ENCODE results near the gene RMND5A.

The RMND5A gene

DNA sequence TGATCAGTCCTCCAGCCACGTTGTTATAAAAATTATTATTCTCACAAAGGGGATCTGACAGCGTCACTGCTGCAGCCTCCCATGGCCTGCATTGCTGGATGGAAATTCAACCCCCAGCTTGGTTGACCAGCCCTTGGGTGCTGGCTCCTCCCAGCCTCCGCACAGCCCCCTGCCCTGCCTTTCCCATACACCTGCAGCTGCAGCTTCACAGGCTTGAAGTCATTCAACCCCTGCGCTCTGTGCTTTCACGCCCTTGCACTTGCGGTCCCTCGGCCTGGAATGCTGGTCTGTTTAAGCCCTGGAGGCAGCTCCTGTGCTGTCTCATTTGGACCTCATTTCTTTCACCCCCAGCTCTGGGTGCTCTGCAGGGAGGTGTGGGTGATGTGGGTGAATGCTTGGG, 71.5 kb downstream of the RMND5A start:
- no peak for DNase-seq (ENCODE audit: low spot score)

DNA sequence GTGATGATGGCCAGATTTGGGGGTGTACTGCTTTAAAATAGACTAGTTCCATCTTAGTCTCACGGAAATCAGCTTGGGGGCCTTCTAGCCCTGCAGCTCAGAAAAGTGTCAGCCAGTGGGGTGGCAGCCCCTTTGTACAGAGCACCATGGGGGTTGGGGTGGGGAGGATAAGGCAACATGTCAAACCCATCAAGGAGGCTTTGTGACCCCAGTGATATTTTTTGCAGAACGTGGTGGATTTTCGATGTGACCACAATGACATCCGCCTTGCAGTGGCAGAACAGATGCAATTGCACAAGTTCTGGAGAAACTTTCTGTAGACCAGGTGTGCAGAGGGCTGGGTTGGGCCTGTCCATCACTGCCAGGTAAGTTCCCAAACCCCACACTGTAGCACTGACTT, 73.7 kb downstream of the RMND5A start:
- no peak for DNase-seq (ENCODE audit: low spot score)

DNA sequence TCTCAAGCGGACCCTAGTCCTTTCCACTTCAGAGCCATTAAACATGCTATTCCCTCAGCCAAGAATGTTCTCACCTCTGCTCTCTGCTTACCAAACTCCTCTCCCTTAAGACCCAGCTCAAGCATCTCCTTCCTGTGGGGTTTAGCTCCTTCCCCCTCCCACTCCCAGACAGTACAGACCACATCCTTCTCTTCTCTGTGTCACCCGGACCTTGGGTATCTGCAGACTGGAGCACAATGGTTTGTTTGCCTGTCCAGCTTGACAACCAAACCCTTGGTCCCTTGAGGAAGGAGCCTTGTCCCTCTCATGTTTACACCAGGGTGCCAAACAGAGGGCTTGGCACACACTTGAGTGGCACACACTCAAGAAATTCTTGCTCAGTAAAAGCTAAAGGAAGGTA, 74.8 kb downstream of the RMND5A start:
- DNase-seq (ENCODE audit: low spot score), result no peak

DNA sequence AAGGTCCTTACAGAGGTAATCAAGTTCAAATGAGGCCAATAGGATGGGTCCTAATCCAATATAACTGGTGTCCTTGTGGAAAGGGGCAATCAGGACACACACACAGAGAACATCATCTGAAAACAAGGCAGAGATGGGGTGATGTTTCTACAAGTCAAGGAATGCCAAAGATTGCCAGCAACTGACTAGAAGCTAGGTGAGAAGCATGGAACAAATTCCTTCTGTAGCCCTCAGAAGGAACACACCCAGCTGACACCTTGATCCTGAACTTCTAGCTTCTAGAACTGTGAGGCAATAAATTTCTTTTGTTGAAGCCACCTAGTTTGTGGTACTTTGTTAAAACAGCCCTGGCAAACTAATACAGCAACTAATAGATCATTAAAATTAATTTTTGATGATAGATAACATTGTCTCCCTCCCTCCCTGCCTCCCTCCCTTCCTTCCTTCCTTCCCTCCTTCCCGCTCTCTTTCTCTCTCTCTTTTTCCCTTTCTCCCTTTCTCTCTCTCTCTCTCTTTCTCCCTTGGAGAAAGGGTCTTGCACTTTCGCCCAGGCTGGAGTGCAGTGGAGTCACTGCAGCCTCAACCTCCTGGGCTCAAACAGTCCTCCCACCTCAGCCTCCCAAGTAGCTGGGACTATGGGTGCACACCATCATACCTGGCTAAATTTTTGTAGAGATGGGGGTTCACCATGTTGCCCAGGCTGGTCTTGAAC, 80.9 kb downstream of the RMND5A start:
- DNase-seq (ENCODE audit: low spot score), result no peak

DNA sequence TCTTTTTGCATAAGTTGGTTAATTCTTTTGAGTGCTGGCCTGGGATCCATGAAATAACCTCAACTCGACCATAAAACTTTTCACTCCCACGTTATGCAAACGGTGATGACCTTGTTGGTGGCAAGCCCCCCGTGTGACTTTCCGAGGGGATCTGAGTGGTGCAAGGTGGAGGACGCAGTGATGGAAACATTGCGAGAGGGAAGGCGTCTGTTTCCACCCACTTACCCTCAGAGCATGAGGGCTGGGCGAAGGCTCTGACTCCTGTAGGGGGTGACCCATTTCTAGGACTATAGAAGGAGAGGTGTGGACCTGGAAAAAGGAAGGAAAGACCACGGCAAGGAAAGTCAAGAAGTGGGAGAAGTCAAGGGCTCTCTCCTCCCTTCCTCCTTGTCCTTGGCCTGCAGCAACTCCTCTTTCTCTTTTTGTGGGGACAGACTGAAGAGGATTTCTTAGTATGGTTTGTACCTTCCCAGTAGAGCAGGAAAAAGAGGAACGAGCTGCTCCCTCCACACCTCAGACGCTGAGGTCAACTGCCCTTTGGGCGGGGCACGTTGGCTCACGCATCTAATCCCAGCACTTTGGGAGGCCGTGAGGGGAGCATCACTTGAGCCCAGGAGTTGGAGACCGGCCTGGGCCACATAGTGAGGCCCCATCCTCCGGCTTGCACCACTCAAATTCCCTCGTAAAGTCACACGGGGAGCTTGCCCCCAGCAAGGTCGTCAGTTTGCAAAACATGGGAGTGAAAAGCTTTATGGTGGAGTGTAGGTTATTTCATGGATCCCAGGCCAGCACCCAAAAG, 86.2 kb downstream of the RMND5A start:
- DNase-seq (ENCODE audit: low spot score), result no peak

DNA sequence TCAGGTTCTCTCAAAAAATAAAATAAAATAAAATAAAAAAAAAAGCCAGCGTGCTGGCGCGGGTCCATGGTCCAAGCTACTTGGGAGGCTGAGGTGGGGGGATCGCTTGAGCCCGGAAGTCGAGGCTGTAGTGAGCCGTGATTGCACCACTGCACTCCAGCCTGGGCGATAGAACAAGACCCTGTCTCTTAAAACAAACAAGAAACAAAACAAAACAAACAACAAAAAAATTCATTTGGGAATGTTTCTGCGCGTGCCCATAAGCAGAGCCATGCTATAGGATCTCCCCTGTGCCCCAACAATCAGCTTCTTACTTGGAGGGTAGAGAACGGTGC, 87.0 kb downstream of the RMND5A start:
- DNase-seq (ENCODE audit: low spot score), result no peak

DNA sequence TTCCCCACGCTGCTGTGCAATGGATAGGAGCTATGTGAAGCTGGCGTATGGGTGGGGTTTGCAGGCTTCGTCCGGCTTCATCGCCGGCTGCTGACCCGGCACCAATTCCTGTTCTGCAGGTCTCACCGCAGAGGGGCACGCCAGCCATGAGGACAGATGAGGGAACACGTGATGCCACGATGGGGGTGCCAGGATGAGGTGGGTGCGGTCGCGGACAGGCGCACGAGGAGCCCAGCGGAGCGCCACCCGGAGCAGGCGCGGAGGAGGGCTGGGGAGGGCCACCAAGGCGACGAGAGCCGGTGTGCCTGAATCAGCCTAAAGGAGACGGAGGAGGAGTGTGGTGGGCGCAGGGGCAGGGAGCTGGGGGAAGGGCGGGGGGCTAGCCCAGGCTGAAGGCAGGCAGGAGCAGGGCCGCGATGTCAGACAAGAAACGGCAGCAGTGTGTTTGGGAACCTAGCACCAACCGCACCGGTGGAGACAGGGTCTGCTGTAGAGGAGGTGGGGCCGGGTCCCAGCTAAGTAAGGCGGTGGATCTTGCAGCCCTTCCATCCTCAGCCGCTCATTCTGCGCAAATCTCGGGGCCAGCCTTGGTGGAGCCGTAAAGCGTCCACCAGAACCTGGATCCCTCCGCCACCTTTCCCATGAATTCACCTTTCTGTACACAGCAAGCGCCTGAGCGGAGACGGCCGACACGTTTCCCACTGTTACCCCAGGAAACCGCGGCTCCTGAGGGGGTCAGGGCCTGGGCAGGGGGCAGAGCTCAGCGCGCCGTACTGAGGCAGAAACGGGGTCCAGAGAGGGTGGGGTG, 87.6 kb downstream of the RMND5A start:
- DNase-seq (ENCODE audit: low spot score), result no peak

DNA sequence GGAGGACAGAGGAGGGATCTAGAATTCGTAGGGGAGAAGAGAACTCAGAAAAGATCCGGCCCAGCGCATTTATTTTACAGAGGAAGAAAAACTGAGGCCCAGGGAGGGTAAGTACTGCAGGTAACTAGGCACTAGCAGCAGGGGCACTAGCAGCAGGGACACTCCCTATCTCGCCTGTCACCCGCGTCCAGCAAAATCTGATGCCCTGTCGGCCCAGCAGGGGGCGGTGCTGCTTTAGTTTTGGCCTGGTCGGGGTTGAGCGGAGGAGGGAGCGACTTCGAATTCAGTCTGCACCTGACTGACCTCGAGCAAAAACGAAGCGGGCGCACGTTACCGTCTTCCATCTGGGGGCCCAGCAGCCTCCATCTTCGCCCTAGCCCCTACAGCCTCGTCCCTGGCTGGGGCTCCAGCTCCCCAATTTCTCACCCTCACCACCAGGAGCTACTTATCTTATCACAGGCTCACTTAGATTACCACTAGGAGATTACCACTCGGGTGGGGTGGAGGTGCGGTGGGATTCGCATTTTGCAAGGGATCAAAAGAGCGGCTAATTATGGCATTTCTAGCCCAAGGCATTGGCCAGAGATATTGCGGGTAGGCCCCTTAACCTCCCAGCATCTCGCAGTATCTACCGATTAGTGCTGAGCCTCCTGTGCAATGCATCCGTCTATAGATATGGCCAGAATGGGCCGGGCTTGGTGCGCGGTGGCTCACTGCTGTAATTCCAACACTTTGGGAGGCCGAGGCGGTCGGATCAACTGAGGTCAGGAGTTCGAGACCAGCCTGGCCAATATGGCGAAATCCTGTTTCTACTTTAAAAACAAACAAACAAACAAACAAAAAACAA, 88.4 kb downstream of the RMND5A start:
- peak; percentile 87 for DNase-seq (ENCODE audit: low spot score)

DNA sequence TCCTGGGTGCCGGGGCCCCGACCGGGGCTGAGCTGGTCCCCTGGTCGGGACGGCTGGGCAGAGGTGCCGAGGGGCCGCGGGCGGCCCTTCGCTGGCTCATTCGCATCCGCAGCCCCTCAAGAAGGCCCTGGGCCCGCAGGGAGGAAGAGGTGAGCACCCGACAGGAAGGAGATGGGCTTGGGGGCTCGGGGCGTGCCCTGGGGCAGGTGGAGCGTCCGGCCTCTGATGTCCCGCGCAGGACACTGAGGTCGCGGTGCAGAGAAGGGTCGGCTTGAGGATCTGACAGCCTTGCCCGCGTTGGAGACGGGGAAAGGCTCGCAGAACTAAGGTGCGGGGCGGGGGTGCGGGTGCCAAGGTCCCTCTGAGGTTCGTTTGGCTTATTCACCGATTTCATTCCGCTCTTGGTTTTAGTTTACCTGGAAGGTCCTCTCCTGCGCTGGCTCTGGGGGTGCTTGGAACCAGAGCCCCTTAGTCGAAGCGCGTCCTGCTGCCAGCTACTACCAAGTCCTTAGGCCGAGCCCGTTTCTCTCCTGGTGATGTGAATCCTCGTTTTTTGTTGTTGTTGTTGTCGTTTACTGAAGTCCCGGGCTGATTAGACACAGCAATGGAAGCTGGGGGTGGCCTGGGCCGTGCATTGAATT, 89.5 kb downstream of the RMND5A start:
- no peak for DNase-seq (ENCODE audit: low spot score)

DNA sequence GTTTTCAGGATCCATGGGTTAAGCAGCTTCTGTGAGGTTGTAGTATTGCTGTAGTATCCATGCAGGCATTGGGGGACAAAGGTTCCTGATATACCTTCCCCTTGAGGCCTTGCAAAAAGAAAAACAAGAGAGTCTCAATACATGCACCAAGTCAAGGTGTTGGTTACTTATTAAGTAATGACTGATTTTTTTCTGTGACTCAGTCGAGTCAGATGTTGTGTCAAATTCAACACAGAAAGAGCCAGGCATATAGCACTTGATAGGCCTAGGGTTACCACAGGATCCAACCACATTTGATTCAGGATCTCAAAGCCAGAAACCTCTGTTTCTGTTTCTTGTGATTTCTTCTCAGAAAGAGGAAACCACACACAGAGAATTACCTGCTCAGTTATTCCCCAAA, 95.5 kb downstream of the RMND5A start:
- DNase-seq (ENCODE audit: low spot score), result no peak

DNA sequence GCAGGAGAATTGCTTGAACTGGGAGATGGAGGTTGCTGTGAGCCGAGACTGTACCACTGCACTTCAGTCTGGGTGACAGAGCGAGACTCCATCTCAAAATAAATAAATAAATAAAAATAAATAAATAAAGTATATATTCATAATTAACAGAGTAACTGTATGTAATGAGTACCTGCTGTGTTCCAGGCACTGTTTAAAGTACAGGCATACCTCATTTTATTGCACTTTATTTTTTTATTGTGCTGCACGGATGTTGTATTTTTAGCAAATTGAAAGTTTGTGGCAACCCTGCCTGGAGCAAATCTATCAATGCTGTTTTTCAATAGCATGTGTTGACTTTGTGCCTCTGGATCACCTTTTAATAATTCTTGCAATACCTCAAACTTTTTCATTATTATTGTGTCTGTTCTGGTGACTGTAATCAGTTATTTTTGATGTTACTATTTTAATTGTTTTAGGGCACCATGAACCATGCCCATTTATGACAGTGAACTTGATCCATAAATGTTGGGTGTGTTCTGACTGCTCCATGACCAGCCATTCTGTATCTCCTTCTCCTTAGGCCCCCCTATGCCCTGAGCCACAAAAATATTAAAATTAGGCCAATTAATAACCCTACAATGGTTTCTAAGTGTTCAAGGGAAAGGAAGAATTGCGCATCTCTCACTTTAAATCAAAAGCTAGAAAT, 98.2 kb downstream of the RMND5A start:
- DNase-seq (ENCODE audit: low spot score), result no peak

DNA sequence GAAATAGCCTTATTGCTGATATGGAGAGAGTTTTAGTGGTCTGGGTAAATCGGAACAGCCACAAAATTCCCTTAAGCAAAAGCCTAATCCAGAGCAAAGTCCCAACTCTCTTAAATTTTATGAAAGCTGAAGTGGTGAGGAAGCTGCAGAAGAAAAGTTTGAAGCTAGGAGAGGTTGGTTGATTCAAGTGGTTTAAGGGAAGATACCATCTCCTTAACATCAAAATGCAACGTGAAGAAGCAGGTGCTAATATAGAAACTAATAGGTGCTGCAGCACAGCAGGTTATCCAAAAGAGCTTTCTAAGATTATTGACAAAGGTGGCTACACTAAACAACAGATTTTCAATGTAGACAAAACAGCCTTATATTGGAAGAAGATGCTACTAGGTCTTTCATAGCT, 98.9 kb downstream of the RMND5A start:
- no peak for DNase-seq (ENCODE audit: low spot score)

DNA sequence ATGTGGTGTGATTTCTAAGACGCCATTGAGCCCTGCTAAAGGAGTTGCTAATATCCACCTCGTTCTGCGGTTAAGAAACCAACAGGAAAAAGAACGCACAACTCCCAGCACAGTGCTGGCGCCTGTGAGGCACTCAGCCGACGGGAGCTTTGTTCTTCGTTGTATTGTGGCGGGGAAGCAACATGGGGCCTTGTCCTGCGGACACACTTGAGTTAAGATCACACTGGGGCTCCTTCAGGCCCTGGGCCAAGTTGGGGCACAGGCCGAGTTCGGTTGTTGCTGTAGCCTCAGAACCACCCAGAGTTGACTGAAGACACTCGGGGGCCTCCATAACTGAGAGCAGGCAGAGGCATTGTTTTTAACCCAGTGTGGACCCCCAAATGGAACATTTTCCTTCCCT, 101.2 kb downstream of the RMND5A start:
- DNase-seq (ENCODE audit: low spot score), result no peak

DNA sequence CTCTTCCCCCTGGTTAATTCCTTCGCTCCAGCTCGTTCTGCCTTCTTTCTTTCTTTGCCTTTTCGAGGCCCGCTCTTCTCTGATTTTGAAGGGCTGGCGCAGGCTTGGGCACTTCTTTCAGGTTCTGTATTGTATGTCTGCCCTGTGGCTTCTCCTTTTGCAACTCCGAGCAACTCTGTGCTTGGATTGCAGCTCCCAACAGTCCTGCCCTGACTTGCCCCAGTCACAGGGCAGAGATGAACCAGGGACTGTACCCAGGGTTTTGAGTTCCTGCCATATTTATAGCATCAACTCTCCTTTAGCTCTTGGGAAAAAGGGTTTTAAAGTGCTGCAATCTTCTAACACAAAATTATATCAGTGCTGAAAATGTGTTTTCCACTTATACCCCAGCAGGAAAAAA, 101.8 kb downstream of the RMND5A start:
- no peak for DNase-seq (ENCODE audit: low spot score)

DNA sequence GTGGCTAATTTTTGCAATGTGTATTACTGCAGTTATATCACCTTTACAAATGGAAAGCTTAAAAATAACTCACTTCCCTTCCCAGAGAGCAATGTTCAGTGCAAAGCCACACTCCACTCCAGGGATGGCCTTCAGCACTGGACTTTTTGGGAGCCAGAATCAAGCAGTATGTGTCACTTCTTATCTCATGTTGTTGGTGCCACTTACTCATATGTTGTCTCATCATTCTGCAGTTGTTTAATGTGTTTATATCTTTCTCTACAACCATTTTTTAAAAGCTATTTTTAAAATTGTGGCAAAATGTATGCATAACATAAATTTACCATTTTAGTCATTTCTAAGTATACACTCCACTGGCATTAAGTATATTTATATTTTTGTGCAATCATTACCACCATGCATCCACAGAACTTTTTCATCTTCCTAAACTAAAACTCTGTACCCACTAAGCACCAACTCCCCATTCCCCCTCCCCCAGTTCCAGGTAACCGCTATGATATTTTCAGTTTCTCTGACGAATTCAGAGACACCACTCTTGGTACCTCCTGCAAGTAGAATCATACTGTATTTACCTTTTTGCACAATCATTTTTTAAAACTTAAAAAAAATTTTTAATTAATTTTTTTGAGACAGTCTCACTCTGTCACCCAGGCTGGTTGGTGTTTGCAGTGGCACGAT, 102.7 kb downstream of the RMND5A start:
- no peak for DNase-seq (ENCODE audit: low spot score)

DNA sequence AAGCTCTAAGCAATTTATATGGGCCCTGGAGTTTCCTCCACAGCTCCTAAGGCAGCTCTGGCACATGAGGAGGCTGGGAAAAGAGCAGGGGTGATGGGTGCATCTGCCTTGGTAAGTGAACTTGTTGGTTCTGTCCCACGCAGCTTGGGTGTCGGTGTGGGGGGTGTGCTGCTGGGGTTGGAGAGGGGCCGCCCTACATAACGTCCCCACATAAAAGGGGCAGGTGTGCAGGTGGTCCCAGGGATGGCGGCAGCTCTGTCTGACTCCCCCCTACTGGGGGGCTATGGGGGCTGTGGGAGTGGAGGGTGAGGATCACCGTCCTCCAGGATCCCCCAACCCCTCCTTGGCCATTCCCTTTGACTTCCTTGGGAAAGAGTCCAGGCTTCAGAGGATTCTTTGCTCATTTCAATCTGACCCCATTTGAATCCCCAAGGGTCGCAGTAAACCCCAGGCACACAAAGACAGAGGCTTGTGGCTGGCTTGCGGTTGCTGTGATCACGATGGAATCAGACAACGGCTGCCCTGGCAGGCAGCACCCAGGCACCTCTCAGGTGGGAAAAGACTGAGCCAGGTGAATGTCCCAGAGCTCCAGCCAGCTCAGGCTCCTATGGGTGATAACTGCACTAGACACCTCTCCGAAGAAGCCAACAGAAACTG, 105.1 kb downstream of the RMND5A start:
- DNase-seq (ENCODE audit: low spot score), result no peak

DNA sequence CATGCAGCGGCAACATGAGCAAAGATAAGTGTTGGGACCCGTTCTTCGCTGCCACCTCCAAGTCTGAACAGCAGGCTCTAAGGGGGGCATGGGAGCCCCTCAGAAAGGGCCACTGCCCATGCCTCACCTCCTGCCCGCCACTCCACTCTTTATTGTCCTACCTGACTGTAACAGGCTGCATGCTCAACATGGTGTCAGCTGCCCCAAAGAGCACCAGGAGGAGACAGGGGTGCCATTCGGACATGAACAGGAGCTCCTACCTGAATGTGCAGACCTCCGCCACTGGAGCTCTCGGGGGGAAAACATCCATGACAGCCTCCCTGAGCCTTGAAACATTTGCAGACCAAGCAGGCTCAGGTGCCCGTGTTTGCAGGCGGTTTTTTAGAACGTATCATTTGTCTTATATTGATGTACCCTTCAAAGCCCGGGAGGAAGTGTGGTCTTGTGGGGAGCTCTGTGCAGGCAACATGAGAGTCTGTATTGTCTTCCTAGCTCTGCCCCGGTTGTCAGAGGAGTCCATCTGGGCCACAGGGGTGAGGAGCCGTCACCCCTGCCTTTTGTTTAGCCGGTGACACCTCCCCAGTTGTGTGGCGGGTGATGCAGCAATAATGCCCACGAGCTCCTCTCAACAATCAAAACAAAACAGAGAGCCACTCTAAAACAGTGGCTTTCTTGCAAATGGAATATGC, 105.7 kb downstream of the RMND5A start:
- DNase-seq (ENCODE audit: low spot score), result peak; percentile 18

DNA sequence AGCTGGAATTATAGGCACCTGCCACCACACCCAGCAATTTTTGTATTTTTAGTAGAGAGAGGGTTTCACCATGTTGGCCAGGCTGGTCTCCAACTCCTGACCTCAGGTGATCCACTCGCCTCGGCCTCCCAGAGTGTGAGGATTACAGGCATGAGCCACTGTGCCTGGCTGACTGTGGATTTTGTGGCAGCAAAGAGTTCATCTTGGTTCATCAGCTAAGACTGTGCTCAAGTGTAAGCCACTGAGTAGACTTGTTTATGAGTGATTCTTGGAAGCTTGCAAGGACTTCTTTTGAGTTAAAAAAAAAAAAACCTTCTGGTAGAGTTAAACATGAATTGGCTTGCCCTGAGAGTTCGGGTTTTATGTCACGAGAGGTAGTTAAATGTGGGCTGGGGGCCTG, 106.9 kb downstream of the RMND5A start:
- no peak for DNase-seq (ENCODE audit: low spot score)
